Fibroblast of lung (primary cell): ENCODE measurements around the gene SLC25A3. TPM values are rescaled to one million over a fixed set of nuclear protein-coding genes. Genes with fewer than 3 reads are reported as not detected.

Experiments used
- polyA plus RNA-seq, 2 donors: library from polyadenylated mRNA; depleted of rRNA in 1 of 2; stranded (reverse) in 1 of 2; unstranded in 1 of 2; fragments of >200 nt; gene quantifications; 2 replicates each; pipeline ENCODE4 v1.2.1, GENCODE V29; 2011 to 2012; ENCODE audit warnings: missing spikeins in 1 of 2
- total RNA-seq: library from RNA; depleted of rRNA; stranded (reverse); fragments of >200 nt; gene quantifications from 2 replicates; pipeline ENCODE4 v1.2.1, GENCODE V29; 2014

SLC25A3 gene
- total and polyA plus RNA-seq, 2 donors (not counting 1 experiment from before 2014, with no cell fraction given) = 541 to 1,157 TPM

Other genes starting within 250 kb of the SLC25A3 start
- gene TMPO, start 78.1 kb upstream of the SLC25A3 start, total RNA-seq = 37.8 and 42.1 TPM in 2 replicates
- 37.7 and 74.0 TPM in 2 replicates for gene TMPO, start 78.1 kb upstream of the SLC25A3 start, polyA plus RNA-seq
- 38.5 and 43.9 TPM in 2 replicates for gene IKBIP, start 51.1 kb downstream of the SLC25A3 start, total RNA-seq
- gene IKBIP, start 51.1 kb downstream of the SLC25A3 start, polyA plus RNA-seq = 58.4 and 58.5 TPM in 2 replicates
- 19.3 and 23.3 TPM in 2 replicates for gene APAF1, start 51.6 kb downstream of the SLC25A3 start, total RNA-seq
- gene APAF1, start 51.6 kb downstream of the SLC25A3 start, polyA plus RNA-seq = 13.6 and 14.8 TPM in 2 replicates